Activated CD4-positive, alpha-beta T cell treated with anti-CD3 and anti-CD28 coated beads for 36 hours (primary cell): Measurements from ENCODE around the gene GORASP2. TPM values are rescaled to one million over a fixed set of nuclear protein-coding genes. Genes with fewer than 3 reads are reported as not detected.

Experiments used
- ATAC-seq: fragments of 200-7000 bp; cut with Tn5 transposase; one replicate; pipeline ENCODE4 v1.10.0; 2021; ENCODE audit warnings: mild to moderate bottlenecking, moderate library complexity
- CTCF ChIA-PET: fragments of 350-600 bp; sonication (Branson Sonifier 250); formaldehyde crosslinking; loops from one replicate; lab custom pipeline; 2021; ENCODE audit warnings: antibody characterized with exemption; lab: Charles Lee
- POLR2A ChIA-PET: fragments of 350-600 bp; sonication (Branson Sonifier 250); formaldehyde crosslinking; loops from one replicate; lab custom pipeline; 2021; ENCODE audit warnings: antibody characterized with exemption, inconsistent platforms; lab: Charles Lee
- DNase-seq: peaks from one replicate; pipeline ENCODE4 v3.0.0-alpha.2; 2020
- H3K27ac Mint-ChIP-seq: one replicate; pipeline ENCODE4 v1.8.0; 2021; ENCODE audit warnings: mixed read lengths
- H3K27me3 Mint-ChIP-seq: one replicate; pipeline ENCODE4 v1.8.0; 2021; ENCODE audit warnings: mixed read lengths
- H3K36me3 Mint-ChIP-seq: one replicate; pipeline ENCODE4 v1.8.0; 2021; ENCODE audit warnings: low read depth, mixed read lengths
- H3K4me1 Mint-ChIP-seq: one replicate; pipeline ENCODE4 v1.8.0; 2021; ENCODE audit warnings: mixed read lengths
- H3K4me3 Mint-ChIP-seq: one replicate; pipeline ENCODE4 v1.8.0; 2021; ENCODE audit warnings: mild to moderate bottlenecking, moderate library complexity, mixed read lengths
- H3K9me3 Mint-ChIP-seq: one replicate; pipeline ENCODE4 v1.8.0; 2021; ENCODE audit warnings: low read depth, mixed read lengths
- intact Hi-C, 2 experiments: fragments of 100-400 bp; cut with DNase I in 1 of 2; cut with micrococcal nuclease in 1 of 2; formaldehyde crosslinking; loops; one replicate each; pipeline versions ENCODE4 v1.14.2 to v1.15.1; 2022 to 2024; cut with DNase I, micrococcal nuclease
- total RNA-seq, 2 experiments: library from RNA; stranded (reverse); gene quantifications; one replicate each; pipeline ENCODE4 v1.2.3, GENCODE V29; 2021

The GORASP2 gene
- total RNA-seq, 2 experiments from 2014 or later: 66.5 to 69.8 TPM

- CTCF ChIA-PET: interaction anchor here (0.5 to 2.9 kb wide), 4 partner anchors 8 to 142 kb away, joined by 3 to 10 read pairs (median 3); no protein-coding TSS in a partner anchor
- no peak overlapping the region for H3K27ac Mint-ChIP-seq
- H3K9me3 Mint-ChIP-seq: no peaks in the 10 kb centered on the region
- no peaks in the 10 kb centered on the region for H3K4me1 Mint-ChIP-seq
- peaks cover 48% of the 10 kb centered on the region for H3K36me3 Mint-ChIP-seq
- intact Hi-C loops: no loop called here
- DNase-seq: no peak
- H3K27me3 Mint-ChIP-seq: no peaks in the 10 kb centered on the region
- no peak for ATAC-seq
- no peak overlapping the region for H3K4me3 Mint-ChIP-seq
- POLR2A ChIA-PET: no interaction called here
Measured at GRCh38 chr2:170965446-170966225, 36.6 kb downstream of the GORASP2 start.

- no peaks in the 10 kb centered on the region for H3K9me3 Mint-ChIP-seq
- ATAC-seq: peak; percentile 56
- peaks cover 46% of the 10 kb centered on the region for H3K36me3 Mint-ChIP-seq
- CTCF ChIA-PET: interaction anchor here (0.6 to 1.6 kb wide), 7 partner anchors 12 to 449 kb away, joined by 3 to 4 read pairs (median 3); no protein-coding TSS in a partner anchor
- intact Hi-C loops: no loop called here
- H3K27ac Mint-ChIP-seq: no peak overlapping the region
- no peaks in the 10 kb centered on the region for H3K27me3 Mint-ChIP-seq
- no peak overlapping the region for H3K4me3 Mint-ChIP-seq
- DNase-seq: peak; percentile 30
- H3K4me1 Mint-ChIP-seq: no peaks in the 10 kb centered on the region
- POLR2A ChIA-PET: no interaction called here
Measured at GRCh38 chr2:170966648-170967396, 37.8 kb downstream of the GORASP2 start.

- Mint-ChIP-seq H3K4me3 (no peak overlapping the region), H3K4me1 (peaks cover 3% of the 10 kb centered on the region), H3K27me3 (no peaks in the 10 kb centered on the region), H3K36me3 (peaks cover 41% of the 10 kb centered on the region), H3K27ac (no peak overlapping the region), H3K9me3 (no peaks in the 10 kb centered on the region)
- intact Hi-C loops: no loop called here
- ChIA-PET CTCF (interaction anchor here (0.7 to 1.6 kb wide), 5 partner anchors 17 to 449 kb away, joined by 3 read pairs; no protein-coding TSS in a partner anchor), POLR2A (no interaction called here)
- ATAC-seq (no peak), DNase-seq (no peak)
Measured at GRCh38 chr2:170967553-170967952, 38.5 kb downstream of the GORASP2 start.

- no peak for ATAC-seq
- intact Hi-C loops: loop anchor here in 1 of 2 experiments (1.0 kb wide), 1 partner anchor 193 kb away; no protein-coding TSS in a partner anchor
- Mint-ChIP-seq H3K4me1 (peaks cover 3% of the 10 kb centered on the region), H3K9me3 (no peaks in the 10 kb centered on the region), H3K36me3 (peaks cover 36% of the 10 kb centered on the region), H3K4me3 (no peak overlapping the region), H3K27me3 (no peaks in the 10 kb centered on the region), H3K27ac (peak overlapping the region; percentile 56)
- POLR2A ChIA-PET: interaction anchor here (0.6 kb wide), 1 partner anchor 36 kb away, joined by 6 read pairs; no protein-coding TSS in a partner anchor
- CTCF ChIA-PET: interaction anchor here (0.8 to 1.6 kb wide), 3 partner anchors 12 to 49 kb away, joined by 3 to 4 read pairs (median 3); partner anchors contain the start of gene GORASP2
- DNase-seq: no peak
Measured at GRCh38 chr2:170968205-170969003, 39.4 kb downstream of the GORASP2 start.

GRCh38 chr2:170969030-170969429 lies 40.0 kb downstream of the GORASP2 start:
- no peak for ATAC-seq
- no peaks in the 10 kb centered on the region for H3K27me3 Mint-ChIP-seq
- H3K9me3 Mint-ChIP-seq: no peaks in the 10 kb centered on the region
- CTCF ChIA-PET: interaction anchor here (0.8 to 1.1 kb wide), 2 partner anchors 12 to 40 kb away, joined by 3 to 4 read pairs; partner anchors contain the start of gene GORASP2
- intact Hi-C loops: no loop called here
- POLR2A ChIA-PET: interaction anchor here (0.6 kb wide), 1 partner anchor 36 kb away, joined by 6 read pairs; no protein-coding TSS in a partner anchor
- DNase-seq: no peak
- H3K4me3 Mint-ChIP-seq: no peak overlapping the region
- H3K4me1 Mint-ChIP-seq: peaks cover 4% of the 10 kb centered on the region
- peaks cover 31% of the 10 kb centered on the region for H3K36me3 Mint-ChIP-seq
- H3K27ac Mint-ChIP-seq: no peak overlapping the region

GRCh38 chr2:170969872-170970496 lies 40.9 kb downstream of the GORASP2 start:
- POLR2A ChIA-PET: no interaction called here
- DNase-seq (no peak), ATAC-seq (no peak)
- Mint-ChIP-seq H3K9me3 (no peaks in the 10 kb centered on the region), H3K36me3 (peaks cover 28% of the 10 kb centered on the region), H3K27ac (no peak overlapping the region), H3K4me3 (no peak overlapping the region), H3K27me3 (no peaks in the 10 kb centered on the region), H3K4me1 (peaks cover 6% of the 10 kb centered on the region)
- CTCF ChIA-PET: no interaction called here
- intact Hi-C loops: loop anchor here (5.0 to 10.0 kb wide), 4 partner anchors 167 to 585 kb away; partner anchors contain the start of gene CYBRD1 (in 1 of the 2)

GRCh38 chr2:170971071-170971470 lies 42.0 kb downstream of the GORASP2 start:
- ChIA-PET CTCF (interaction anchor here (1.9 kb wide), 1 partner anchor 15 kb away, joined by 6 read pairs; no protein-coding TSS in a partner anchor), POLR2A (no interaction called here)
- no peak for DNase-seq
- no peak for ATAC-seq
- no peaks in the 10 kb centered on the region for H3K27me3 Mint-ChIP-seq
- no peaks in the 10 kb centered on the region for H3K9me3 Mint-ChIP-seq
- intact Hi-C loops: loop anchor here (5.0 to 10.0 kb wide), 4 partner anchors 166 to 584 kb away; partner anchors contain the start of gene CYBRD1 (in 1 of the 2)
- H3K36me3 Mint-ChIP-seq: peaks cover 20% of the 10 kb centered on the region
- H3K27ac Mint-ChIP-seq: no peak overlapping the region
- H3K4me3 Mint-ChIP-seq: no peak overlapping the region
- peaks cover 6% of the 10 kb centered on the region for H3K4me1 Mint-ChIP-seq

- H3K27ac Mint-ChIP-seq: peak overlapping the region; percentile 80
- intact Hi-C loops: loop anchor here (1.0 to 10.0 kb wide), 13 partner anchors 43 to 582 kb away; partner anchors contain the start of genes DCAF17 (in 2 of the 2), GORASP2 (in 2 of the 2) and CYBRD1 (in 1 of the 2)
- ATAC-seq (peak; percentile 3), DNase-seq (no peak)
- peak overlapping the region; percentile 67 for H3K4me3 Mint-ChIP-seq
- no peaks in the 10 kb centered on the region for H3K9me3 Mint-ChIP-seq
- peaks cover 7% of the 10 kb centered on the region for H3K36me3 Mint-ChIP-seq
- peaks cover 6% of the 10 kb centered on the region for H3K4me1 Mint-ChIP-seq
- POLR2A ChIA-PET: interaction anchor here (0.6 kb wide), 2 partner anchors 77 to 353 kb away, joined by 3 to 5 read pairs; no protein-coding TSS in a partner anchor
- H3K27me3 Mint-ChIP-seq: no peaks in the 10 kb centered on the region
- CTCF ChIA-PET: interaction anchor here (0.5 to 2.2 kb wide), 37 partner anchors 8 to 624 kb away, joined by 3 to 20 read pairs (median 4); partner anchors contain the start of genes DCAF17, GORASP2 and METTL8
Measured at GRCh38 chr2:170972296-170973224, 43.5 kb downstream of the GORASP2 start.

GRCh38 chr2:170973225-170973491 lies 44.1 kb downstream of the GORASP2 start:
- no peak for DNase-seq
- H3K4me1 Mint-ChIP-seq: peaks cover 7% of the 10 kb centered on the region
- ATAC-seq: no peak
- ChIA-PET POLR2A (interaction anchor here (0.5 to 0.6 kb wide), 4 partner anchors 76 to 353 kb away, joined by 3 to 5 read pairs (median 3); no protein-coding TSS in a partner anchor), CTCF (interaction anchor here (0.5 to 2.2 kb wide), 36 partner anchors 9 to 624 kb away, joined by 3 to 20 read pairs (median 4); partner anchors contain the start of genes DCAF17, GORASP2 and METTL8)
- intact Hi-C loops: loop anchor here (1.0 to 10.0 kb wide), 13 partner anchors 44 to 582 kb away; partner anchors contain the start of genes DCAF17 (in 2 of the 2), GORASP2 (in 2 of the 2) and CYBRD1 (in 1 of the 2)
- peak overlapping the region; percentile 67 for H3K4me3 Mint-ChIP-seq
- peak overlapping the region; percentile 80 for H3K27ac Mint-ChIP-seq
- H3K27me3 Mint-ChIP-seq: no peaks in the 10 kb centered on the region
- H3K9me3 Mint-ChIP-seq: no peaks in the 10 kb centered on the region
- peaks cover 3% of the 10 kb centered on the region for H3K36me3 Mint-ChIP-seq
